GM19397 (cell line): ENCODE results near the gene PRDM12.

ENCODE experiments used
- ATAC-seq: cut with Tn5 transposase; IDR thresholded peaks from one replicate; pipeline ENCODE4 v1.9.1; 2021; ENCODE audit warnings: mild to moderate bottlenecking, moderate library complexity; ENCODE audit not compliant: unreplicated experiment

Gene PRDM12

GRCh38 chr9:130687615-130688014 is 23.2 kb downstream of the PRDM12 start:
- no peak for ATAC-seq

DNA sequence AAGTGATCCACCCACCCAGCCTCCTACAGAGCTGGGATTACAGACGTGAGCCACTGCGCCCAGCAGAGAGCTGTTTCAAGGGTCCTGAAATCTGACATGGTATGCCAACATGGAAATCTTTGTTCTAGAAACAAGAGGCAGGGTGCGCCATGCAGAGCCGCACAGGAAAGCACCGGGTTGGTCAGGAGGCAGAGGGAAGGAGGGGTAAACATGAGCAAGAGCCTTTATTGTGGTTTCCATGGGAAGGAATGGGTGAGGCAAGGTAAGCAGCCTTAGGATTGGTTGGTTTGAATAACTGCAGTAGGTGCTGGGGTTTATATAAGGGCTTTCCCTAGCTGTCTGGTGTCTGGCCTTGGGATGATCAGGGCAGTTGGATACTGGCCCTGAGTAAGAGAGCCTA is 23.7 kb downstream of the PRDM12 start:
- no peak for ATAC-seq

- ATAC-seq: no peak
Observed at GRCh38 chr9:130689572-130689936, 25.2 kb downstream of the PRDM12 start.

GRCh38 chr9:130689937-130690700 is 25.7 kb downstream of the PRDM12 start:
- no peak for ATAC-seq

DNA sequence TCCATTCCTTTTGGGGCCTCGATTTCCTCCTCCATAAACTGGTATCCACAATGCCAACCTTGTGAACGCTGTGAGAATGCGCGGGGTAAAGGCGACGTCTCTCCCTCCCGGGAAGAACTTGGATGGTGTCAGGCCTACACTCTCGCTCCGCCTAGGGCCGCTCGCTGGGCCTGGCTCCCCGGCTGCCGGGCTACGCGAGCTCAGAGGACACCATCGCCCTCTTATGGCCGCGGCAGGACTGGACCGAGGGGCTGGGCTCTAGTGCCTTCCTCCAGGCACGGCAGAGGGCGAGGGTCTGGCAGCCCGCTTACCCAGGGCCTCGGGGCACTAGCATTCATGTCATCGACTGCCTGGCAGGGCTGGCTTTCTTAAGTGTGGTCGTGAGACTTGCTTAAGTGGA is 27.9 kb downstream of the PRDM12 start:
- ATAC-seq: no peak

DNA sequence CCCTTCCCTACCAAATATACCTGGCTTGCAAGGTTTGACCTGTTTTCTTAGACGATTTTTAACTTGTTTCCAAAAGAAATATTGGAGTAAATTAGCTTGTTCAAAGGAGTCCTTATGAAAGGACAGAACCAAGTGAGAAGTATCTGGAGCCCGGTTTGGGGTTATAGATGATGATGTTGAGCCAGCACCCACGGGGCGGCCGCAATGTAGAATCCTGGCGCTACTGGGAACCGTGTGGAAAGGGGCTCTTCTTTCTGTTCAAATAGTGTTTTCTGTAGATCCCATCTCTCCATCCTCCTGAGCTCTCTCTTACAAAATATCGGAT is 28.7 kb downstream of the PRDM12 start:
- ATAC-seq: peak; percentile 9

- ATAC-seq: peak; percentile 96
Observed at GRCh38 chr9:130693426-130694191, 29.2 kb downstream of the PRDM12 start, which contains the start of gene EXOSC2. EXOSC2 (plus strand) TSS chr9:130693780; CDS start chr9:130693792, 12 bp downstream.

- ATAC-seq: no peak
Observed at GRCh38 chr9:130694205-130694604, 29.8 kb downstream of the PRDM12 start.

DNA sequence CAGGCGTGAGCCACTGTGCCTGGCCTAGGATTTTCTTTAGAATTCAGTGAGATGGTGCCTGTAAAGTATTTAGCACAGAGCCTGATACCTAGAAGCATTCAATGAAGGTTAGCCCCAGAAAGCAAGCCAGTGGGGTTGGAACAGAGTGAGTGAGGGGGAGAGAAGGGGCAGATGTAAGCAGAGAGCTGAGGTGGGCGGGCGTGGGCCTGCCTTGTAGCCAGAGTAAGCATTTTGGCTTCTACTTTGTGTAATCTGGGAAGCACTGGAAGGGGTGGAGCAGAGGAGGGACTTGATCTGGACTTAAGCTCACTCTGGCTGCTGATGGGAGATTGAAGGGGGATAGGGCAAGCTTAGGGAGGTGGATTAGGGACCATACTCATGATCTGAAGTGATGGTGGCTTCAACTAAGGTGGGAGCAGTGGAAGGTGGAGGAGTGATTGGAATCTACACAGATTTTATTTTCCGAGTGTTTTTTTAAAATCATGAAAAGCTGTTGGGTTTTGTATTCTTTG is 31.8 kb downstream of the PRDM12 start:
- ATAC-seq: no peak

GRCh38 chr9:130696996-130697395 is 32.6 kb downstream of the PRDM12 start:
- ATAC-seq: no peak

DNA sequence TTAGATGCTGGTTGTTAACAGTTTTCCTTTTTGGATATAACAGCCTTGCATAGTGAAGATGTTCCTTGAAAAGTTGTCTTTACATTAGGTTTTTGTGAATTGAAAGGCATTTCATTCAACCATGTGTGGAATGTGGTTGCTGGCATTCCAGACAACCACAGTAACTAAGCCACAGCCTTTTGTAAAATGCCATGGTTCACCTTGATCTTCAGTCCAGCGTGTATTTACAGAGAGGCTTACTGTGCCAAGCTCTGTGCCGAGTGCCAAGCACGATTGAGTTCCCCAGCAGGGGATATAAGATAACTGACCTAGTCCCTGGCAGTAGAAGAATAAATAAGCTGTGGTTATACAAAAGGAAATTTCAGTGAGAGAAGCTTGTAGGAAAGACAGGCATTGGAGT is 34.1 kb downstream of the PRDM12 start:
- no peak for ATAC-seq

- ATAC-seq: no peak
Observed at GRCh38 chr9:130699047-130699446, 34.7 kb downstream of the PRDM12 start.

DNA sequence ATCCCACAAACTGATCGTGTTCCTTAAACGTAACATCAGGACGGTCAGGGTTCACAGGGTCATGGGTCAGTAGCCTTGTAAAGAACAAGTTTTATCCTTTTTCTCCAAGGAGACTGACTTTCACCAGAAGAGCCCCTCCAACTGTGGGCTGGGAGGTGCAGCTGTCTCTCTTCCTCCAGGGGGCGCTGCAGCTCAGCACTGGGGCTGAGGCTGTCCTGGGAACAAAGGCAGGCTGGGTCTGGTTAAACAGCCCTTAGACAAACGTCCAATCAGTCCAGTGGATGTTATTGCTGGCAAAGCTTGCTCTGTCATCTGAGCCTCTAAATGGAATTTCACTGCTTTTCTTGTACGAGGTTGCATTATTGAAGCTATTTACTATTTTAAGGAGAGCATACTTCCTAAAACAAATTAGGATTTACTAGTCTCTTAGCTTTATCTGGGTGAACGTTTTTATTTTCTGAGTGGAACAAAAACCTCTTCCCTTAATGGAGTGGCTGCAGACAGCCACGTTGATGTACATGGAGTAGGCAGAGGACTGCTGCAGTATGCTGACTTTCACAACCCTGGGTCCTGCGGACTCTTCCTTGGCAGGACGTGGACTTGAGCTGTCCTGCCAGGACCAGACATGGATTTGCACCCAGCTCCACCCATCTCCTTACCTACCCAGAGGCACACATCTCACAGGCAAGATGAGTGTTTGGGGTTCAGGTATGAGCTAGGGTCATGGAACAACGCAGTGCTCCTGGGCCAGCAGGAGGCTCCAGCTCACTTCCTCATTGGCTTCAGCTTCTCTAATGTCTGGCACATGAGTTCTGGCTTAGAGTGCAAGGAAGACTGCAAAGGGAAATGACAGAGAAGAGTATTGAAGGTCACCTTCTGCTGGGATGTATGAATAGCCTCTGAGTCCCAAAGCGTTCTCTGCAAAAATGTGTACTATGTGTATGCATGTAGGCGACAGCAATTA is 36.9 kb downstream of the PRDM12 start:
- no peak for ATAC-seq

DNA sequence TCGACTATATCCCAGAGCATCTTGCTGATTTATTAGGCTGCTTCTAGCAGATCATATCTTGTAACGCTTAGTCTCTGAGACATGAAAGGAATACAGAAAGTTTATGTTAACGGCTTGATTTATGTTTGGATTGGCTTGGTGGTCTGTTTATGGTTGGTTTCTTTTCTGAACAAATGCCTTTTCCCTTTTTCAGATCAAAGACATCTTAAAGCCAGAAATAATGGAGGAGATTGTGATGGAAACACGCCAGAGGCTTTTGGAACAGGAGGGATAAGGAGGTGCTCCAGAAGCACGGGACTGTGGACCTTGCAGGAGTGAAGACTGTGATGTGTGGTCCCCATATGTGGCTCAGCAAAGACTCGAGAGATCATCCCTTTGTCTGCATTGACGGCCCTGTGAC is 39.1 kb downstream of the PRDM12 start:
- ATAC-seq: no peak

DNA sequence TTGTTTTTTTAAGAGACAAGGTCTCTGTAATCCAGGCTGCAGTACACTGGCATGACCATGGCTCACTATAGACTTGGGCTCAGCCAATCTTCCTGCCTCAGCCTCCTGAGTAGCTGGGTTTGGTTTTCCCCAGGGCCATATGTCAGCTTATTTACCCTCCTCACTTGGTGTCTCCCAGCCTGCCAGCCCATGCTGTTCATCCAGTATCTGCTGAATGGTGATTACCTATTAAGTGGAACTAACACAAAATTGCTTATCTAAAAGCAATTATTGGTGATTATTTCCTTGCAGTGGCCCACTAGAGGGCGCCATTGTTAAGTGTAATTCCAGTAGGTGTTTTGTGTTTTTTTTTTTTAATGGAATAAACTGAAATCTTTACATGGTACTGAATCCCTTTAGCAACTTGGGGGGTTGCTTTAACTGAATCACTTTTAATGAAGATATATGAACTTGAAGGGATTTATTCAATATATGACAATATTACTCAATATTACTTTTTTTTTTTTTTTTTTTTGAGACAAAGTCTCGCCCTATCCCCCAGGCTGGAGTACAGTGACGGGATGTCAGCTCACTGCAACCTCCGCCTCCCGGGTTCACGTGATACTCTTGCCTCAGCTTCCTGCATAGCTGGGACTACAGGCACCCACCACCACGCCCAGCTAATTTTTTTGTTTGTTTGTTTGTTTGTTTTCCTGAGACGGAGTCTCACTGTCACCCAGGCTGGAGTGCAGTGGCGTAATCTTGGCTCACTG is 43.0 kb downstream of the PRDM12 start:
- ATAC-seq: no peak

DNA sequence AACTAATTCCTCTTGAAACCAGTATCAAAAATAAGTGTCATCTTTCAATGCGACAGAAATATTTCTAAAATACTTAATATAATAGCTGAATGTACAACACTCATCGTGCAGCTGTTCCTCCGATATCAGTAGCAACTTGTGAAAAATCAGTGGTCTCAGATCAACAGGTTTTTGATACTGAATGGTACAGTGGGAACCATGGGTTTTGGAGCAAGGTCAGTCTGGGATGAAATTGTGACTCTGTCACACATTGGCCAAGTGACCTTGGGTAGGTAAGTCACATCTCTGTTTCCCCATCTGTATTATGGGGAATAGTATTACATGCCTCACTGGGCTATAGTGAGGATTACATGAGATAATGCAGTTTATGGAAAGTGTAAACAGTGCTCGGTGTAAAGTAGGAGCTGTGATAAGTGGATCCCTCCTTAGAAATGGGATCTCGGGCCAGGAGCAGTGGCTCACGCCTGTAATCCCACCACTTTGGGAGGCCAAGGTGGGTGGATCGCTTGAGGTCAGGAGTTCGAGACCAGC is 46.5 kb downstream of the PRDM12 start:
- no peak for ATAC-seq

- no peak for ATAC-seq
Observed at GRCh38 chr9:130711469-130711868, 47.1 kb downstream of the PRDM12 start.

GRCh38 chr9:130712564-130713285 is 48.3 kb downstream of the PRDM12 start:
- peak; percentile 96 for ATAC-seq

DNA sequence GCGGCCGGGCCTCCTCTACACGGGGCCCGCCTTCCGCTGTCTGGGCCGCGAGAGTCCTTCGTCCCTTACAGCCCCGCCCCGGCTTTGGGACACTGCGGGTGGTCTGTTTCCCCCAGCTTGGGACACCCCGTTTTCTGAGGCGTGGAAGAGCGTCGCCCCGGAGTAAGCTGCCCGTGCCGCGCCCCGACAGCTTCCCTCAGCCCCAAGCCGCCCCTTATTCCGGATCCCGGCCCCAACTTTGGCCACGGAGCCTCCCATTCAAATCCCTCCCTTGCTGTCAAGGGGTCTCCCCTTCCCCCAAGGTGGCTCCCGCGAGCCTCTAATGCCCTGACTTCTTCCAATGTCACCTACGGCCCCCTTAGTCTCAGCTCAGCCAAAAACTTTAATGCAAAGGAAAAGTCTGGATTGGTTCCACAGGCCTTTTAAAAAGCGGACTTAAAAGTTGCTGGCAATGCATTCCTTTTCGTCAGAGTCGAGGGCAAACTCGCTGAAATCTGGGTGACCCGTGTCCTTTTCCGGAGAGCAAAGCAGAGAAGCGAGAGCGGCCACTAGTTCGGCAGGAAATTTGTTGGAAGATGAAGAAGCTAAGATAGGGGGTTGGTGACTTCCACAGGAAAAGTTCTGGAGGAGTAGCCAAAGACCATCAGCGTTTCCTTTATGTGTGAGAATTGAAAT is 49.0 kb downstream of the PRDM12 start:
- peak; percentile 2 for ATAC-seq
